Gastroesophageal sphincter (tissue), 4 donors: Measurements from ENCODE around the gene CLEC14A. TPM values are rescaled to one million over a fixed set of nuclear protein-coding genes. Genes with fewer than 3 reads are reported as not detected.

ENCODE experiments used
- ATAC-seq: fragments of 150-250 bp; one replicate; pipeline ENCODE4 v1.9.1; 2016; ENCODE audit warnings: mild to moderate bottlenecking, moderate library complexity
- H3K27ac ChIP-seq, 4 donors: fragments of 200-600 bp; sonication (generic) in 3 of 4; 1 replicate in 3 of 4; 2 replicates in 1 of 4; pipeline ENCODE4 v1.5.1; 2016 to 2019
- H3K27me3 ChIP-seq: fragments of 200-600 bp; sonication (generic); one replicate; pipeline ENCODE4 v1.5.1; 2019
- H3K36me3 ChIP-seq, 2 donors: fragments of 200-600 bp; sonication (generic); one replicate each; pipeline ENCODE4 v1.5.1; 2019; ENCODE audit warnings: control low read depth in 1 of 2
- H3K4me1 ChIP-seq, 3 donors: fragments of 200-600 bp; sonication (generic); 1 replicate in 2 of 3; 2 replicates in 1 of 3; pipeline ENCODE4 v1.5.1; 2016 to 2019; ENCODE audit warnings: control low read depth in 2 of 3
- H3K4me3 ChIP-seq, 2 donors: fragments of 200-600 bp; sonication (generic); one replicate each; pipeline ENCODE4 v1.5.1; 2019; ENCODE audit warnings: mild to moderate bottlenecking in 1 of 2, moderate library complexity in 1 of 2
- H3K9me3 ChIP-seq, 3 donors: fragments of 200-600 bp; sonication (generic); one replicate each; pipeline ENCODE4 v1.5.1; 2017 to 2019; ENCODE audit warnings: control low read depth in 2 of 3
- CTCF ChIP-seq, 4 experiments: fragments of 200-600 bp in 2 of 4; fragments of 450-650 bp in 2 of 4; sonication (generic) in 1 of 4; IDR thresholded peaks; one replicate each; pipeline ENCODE4 v1.5.1; 2017 to 2019; ENCODE audit warnings: antibody characterized with exemption in 4 of 4, mild to moderate bottlenecking in 2 of 4, moderate library complexity in 2 of 4
- EP300 ChIP-seq: sonication (generic); formaldehyde crosslinking; IDR thresholded peaks from one replicate; pipeline ENCODE4 v1.6.1; 2017; ENCODE audit warnings: antibody characterized with exemption, mild to moderate bottlenecking
- POLR2A ChIP-seq, 2 donors: fragments of 450-650 bp; IDR thresholded peaks; one replicate each; pipeline ENCODE4 v1.6.1; 2017; ENCODE audit warnings: antibody characterized with exemption in 2 of 2, mild to moderate bottlenecking in 2 of 2, moderate library complexity in 1 of 2
- POLR2AphosphoS5 ChIP-seq: sonication (generic); formaldehyde crosslinking; IDR thresholded peaks from one replicate; pipeline ENCODE4 v1.6.1; 2017; ENCODE audit warnings: antibody characterized with exemption
- WGBS, 2 donors: methylation state at CpG; one replicate each; pipeline ENCODE4 v1.1.5; 2018; ENCODE audit warnings: low coverage in 1 of 2; 5-methylcytosine and 5-hydroxymethylcytosine counted together
- total RNA-seq, 4 donors: library from RNA; depleted of rRNA; stranded (reverse); fragments of >200 nt; gene quantifications; one replicate each; pipeline ENCODE4 v1.1.0, GENCODE V29; 2016

CLEC14A gene
- total RNA-seq, 4 donors from 2014 or later = 13.7 to 39.4 (median 31.5) TPM

- 8 to 26% methylated on average over 4 to 5 of the region's 5 CpGs for WGBS, 2 donors
- ATAC-seq = no peak
- H3K4me3 ChIP-seq = no peak overlapping the region
Measured at GRCh38 chr14:38207377-38207735, 48.5 kb downstream of the CLEC14A start.

GRCh38 chr14:38206689-38207376 is 49.1 kb downstream of the CLEC14A start:
- TF ChIP-seq POLR2AphosphoS5 (no peak), POLR2A (IDR thresholded peaks at IDR 0.05) (no peak), EP300 (no peak), CTCF (IDR thresholded peaks at IDR 0.05) (no peak)
- Histone ChIP-seq H3K36me3 (no peaks in the 10 kb centered on the region), H3K9me3 (peaks cover 0 to 9% (median 0%) of the 10 kb centered on the region in 3 donors), H3K27ac (no peak overlapping the region), H3K4me3 (no peak overlapping the region), H3K27me3 (peaks cover 61% of the 10 kb centered on the region), H3K4me1 (peaks cover 0 to 38% (median 0%) of the 10 kb centered on the region in 3 donors)
- no peak for ATAC-seq
- 61 to 67% methylated on average over 2 of the region's 2 CpGs for WGBS, 2 donors

More at GRCh38 chr14:38207377-38207735, 48.5 kb downstream of the CLEC14A start:
- Histone ChIP-seq H3K36me3 (no peaks in the 10 kb centered on the region), H3K9me3 (peaks cover 0 to 9% (median 0%) of the 10 kb centered on the region in 3 donors), H3K27me3 (peaks cover 66% of the 10 kb centered on the region), H3K27ac (no peak overlapping the region), H3K4me1 (peaks cover 0 to 38% (median 0%) of the 10 kb centered on the region in 3 donors)
- TF ChIP-seq POLR2A (IDR thresholded peaks at IDR 0.05) = no peak
- TF ChIP-seq CTCF (IDR thresholded peaks at IDR 0.05) = no peak
- TF ChIP-seq EP300 = no peak
- no peak for TF ChIP-seq POLR2AphosphoS5

- Histone ChIP-seq H3K27me3 (peaks cover 54% of the 10 kb centered on the region), H3K9me3 (peaks cover 0 to 9% (median 0%) of the 10 kb centered on the region in 3 donors), H3K4me3 (no peak overlapping the region), H3K27ac (no peak overlapping the region), H3K36me3 (no peaks in the 10 kb centered on the region), H3K4me1 (peaks cover 0 to 31% (median 0%) of the 10 kb centered on the region in 3 donors)
- TF ChIP-seq CTCF (IDR thresholded peaks at IDR 0.05) (no peak), POLR2AphosphoS5 (no peak), POLR2A (IDR thresholded peaks at IDR 0.05) (no peak), EP300 (no peak)
- 84 to 85% methylated on average over 5 of the region's 5 CpGs for WGBS, 2 donors
- ATAC-seq = no peak
Measured at GRCh38 chr14:38205949-38206665, 49.8 kb downstream of the CLEC14A start.

- peaks cover 0 to 24% (median 0%) of the 10 kb centered on the region in 3 donors for H3K4me1 ChIP-seq
- H3K9me3 ChIP-seq = peaks cover 0 to 9% (median 0%) of the 10 kb centered on the region in 3 donors
- no peak overlapping the region for H3K27ac ChIP-seq
- H3K4me3 ChIP-seq = no peak overlapping the region
- ATAC-seq = no peak
- H3K36me3 ChIP-seq = no peaks in the 10 kb centered on the region
- TF ChIP-seq EP300 (no peak), POLR2AphosphoS5 (no peak), CTCF (IDR thresholded peaks at IDR 0.05) (no peak), POLR2A (IDR thresholded peaks at IDR 0.05) (no peak)
- H3K27me3 ChIP-seq = peaks cover 45% of the 10 kb centered on the region
- WGBS, 2 donors = 85 to 88% methylated on average over 3 to 5 of the region's 5 CpGs
Measured at GRCh38 chr14:38205119-38205813, 50.6 kb downstream of the CLEC14A start.
